ENCODE results near the gene CDC16.
A peak's percentile ranks its signal among the peaks of the same experiment; 100 is the strongest.

CDC16 gene

GRCh38 chr13:114283576-114283975 lies 48.9 kb downstream of the CDC16 start:
- Histone ChIP-seq H3K4me3 (ENCODE audit: low read depth, low read length) (no peak overlapping the region), H3K27me3 (replicated peaks) (no peaks in the 10 kb centered on the region), H3K36me3 (replicated peaks) (peaks cover 11% of the 10 kb centered on the region), H3K27ac (no peak overlapping the region)
- in situ Hi-C loops (cut with HindIII; ENCODE audit: low pct_ligation_motif_present, low sequenced_read_pairs): no loop called here
- DNase-seq: no peak
- no peak for TF ChIP-seq CTCF (IDR thresholded peaks at IDR 0.05; ENCODE audit: low read depth, low read length, missing control alignments)

- Histone ChIP-seq H3K27me3 (replicated peaks) (no peaks in the 10 kb centered on the region), H3K36me3 (replicated peaks) (peaks cover 11% of the 10 kb centered on the region), H3K27ac (no peak overlapping the region), H3K4me3 (ENCODE audit: low read depth, low read length) (no peak overlapping the region)
- no peak for DNase-seq
- TF ChIP-seq CTCF (IDR thresholded peaks at IDR 0.05; ENCODE audit: low read depth, low read length, missing control alignments): no peak
- in situ Hi-C loops (cut with HindIII; ENCODE audit: low pct_ligation_motif_present, low sequenced_read_pairs): no loop called here
These were observed 50.0 kb downstream of the CDC16 start for GRCh38 chr13:114284680-114285079.

- no peak overlapping the region for H3K27ac ChIP-seq
- H3K36me3 ChIP-seq (replicated peaks): peaks cover 11% of the 10 kb centered on the region
- no peaks in the 10 kb centered on the region for H3K27me3 ChIP-seq (replicated peaks)
- no peak for DNase-seq
- in situ Hi-C loops (cut with HindIII; ENCODE audit: low pct_ligation_motif_present, low sequenced_read_pairs): no loop called here
- H3K4me3 ChIP-seq (ENCODE audit: low read depth, low read length): no peak overlapping the region
- no peak for TF ChIP-seq CTCF (IDR thresholded peaks at IDR 0.05; ENCODE audit: low read depth, low read length, missing control alignments)
These were observed 50.6 kb downstream of the CDC16 start for GRCh38 chr13:114285166-114285808.

GRCh38 chr13:114286808-114287207 lies 52.1 kb downstream of the CDC16 start:
- H3K4me3 ChIP-seq (ENCODE audit: low read depth, low read length): no peak overlapping the region
- peak; percentile 92 for DNase-seq
- in situ Hi-C loops (cut with HindIII; ENCODE audit: low pct_ligation_motif_present, low sequenced_read_pairs): no loop called here
- peaks cover 11% of the 10 kb centered on the region for H3K36me3 ChIP-seq (replicated peaks)
- H3K27me3 ChIP-seq (replicated peaks): no peaks in the 10 kb centered on the region
- peak overlapping the region; percentile 37 for H3K27ac ChIP-seq
- no peak for TF ChIP-seq CTCF (IDR thresholded peaks at IDR 0.05; ENCODE audit: low read depth, low read length, missing control alignments)

GRCh38 chr13:114288157-114288591 lies 53.5 kb downstream of the CDC16 start:
- no peaks in the 10 kb centered on the region for H3K27me3 ChIP-seq (replicated peaks)
- peaks cover 13% of the 10 kb centered on the region for H3K36me3 ChIP-seq (replicated peaks)
- DNase-seq: no peak
- H3K4me3 ChIP-seq (ENCODE audit: low read depth, low read length): no peak overlapping the region
- no peak overlapping the region for H3K27ac ChIP-seq
- TF ChIP-seq CTCF (IDR thresholded peaks at IDR 0.05; ENCODE audit: low read depth, low read length, missing control alignments): no peak
- in situ Hi-C loops (cut with HindIII; ENCODE audit: low pct_ligation_motif_present, low sequenced_read_pairs): no loop called here

- peaks cover 6% of the 10 kb centered on the region for H3K36me3 ChIP-seq (replicated peaks)
- in situ Hi-C loops (cut with HindIII; ENCODE audit: low pct_ligation_motif_present, low sequenced_read_pairs): no loop called here
These were observed 61.8 kb downstream of the CDC16 start for GRCh38 chr13:114296448-114296847.

More at GRCh38 chr13:114296448-114296847, 61.8 kb downstream of the CDC16 start:
- Histone ChIP-seq H3K4me3 (ENCODE audit: low read depth, low read length) (no peak overlapping the region), H3K27me3 (replicated peaks) (no peaks in the 10 kb centered on the region), H3K27ac (no peak overlapping the region)
- DNase-seq: no peak
- TF ChIP-seq CTCF (IDR thresholded peaks at IDR 0.05; ENCODE audit: low read depth, low read length, missing control alignments): no peak

Data from brain microvascular endothelial cell (primary cell).